Astrocyte of the hippocampus (primary cell): ENCODE data around the gene DDAH2.

Experiments used
- DNase-seq: peaks from one replicate; pipeline ENCODE4 v3.0.0; 2011; ENCODE audit warnings: low read depth, low spot score

DDAH2 gene

DNA sequence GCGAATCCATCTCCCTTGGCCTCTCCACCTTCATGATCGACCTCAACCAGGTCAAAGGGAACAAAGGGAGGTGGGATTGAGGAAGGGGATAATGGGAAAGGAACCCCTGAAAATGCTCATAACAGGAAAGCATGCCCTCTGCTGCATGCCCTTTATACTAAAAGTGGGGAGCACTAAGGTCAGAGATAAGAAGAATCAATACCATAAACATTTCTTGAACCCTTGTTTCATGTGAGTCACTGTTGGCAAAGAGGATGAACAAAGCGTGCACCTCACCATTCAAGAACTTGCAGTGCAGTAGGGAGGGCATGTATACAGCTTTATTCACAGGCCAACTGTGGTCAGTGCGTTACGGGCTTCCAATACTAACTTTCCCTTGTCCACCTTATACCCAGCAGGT, 31.7 kb upstream of the DDAH2 start:
- DNase-seq = no peak

DNA sequence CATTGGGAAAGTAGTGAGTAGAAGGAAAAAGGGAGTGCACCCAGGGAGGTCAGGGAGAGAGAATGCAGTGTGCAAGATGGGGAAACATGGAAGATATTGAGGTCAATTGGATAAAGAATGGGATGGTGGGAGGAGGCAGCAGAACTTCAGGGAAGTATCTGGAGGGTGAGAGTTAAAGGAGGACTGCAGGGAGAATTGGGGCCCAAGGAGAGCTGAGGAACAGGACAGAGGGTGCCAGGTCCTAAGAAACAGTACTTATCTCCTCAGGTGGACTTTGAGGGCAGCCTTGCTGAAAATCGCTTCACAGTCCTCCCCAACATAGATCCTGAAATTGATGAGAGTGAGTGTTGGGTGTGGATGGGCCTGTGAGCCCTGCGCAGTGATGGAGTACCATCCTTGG, 29.2 kb upstream of the DDAH2 start:
- no peak for DNase-seq

DNA sequence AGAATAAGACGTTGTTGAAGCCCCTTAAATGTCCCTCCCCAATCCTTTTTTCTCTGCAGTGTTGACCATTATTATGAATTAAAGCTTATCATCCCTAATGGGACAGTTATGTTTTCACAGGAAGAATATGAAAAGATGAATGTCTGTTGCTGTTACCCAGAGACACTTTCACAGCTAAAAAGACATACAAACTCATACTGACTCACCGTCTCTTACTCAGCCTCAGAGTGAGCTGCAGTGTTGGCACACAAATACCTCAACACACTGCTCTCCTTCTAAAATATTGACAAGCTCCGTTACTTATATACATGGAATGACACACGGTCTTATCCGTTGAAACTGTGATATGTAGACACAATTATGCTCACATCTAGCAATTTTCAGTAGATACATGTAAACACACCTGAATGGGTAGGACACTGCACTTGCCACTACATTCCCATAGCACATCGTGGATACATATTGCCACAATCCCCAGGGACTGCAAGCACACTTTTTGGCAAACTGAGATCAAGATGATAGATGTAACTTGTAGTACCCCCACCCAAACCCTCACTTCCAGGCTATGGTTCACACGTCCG, 23.7 kb upstream of the DDAH2 start:
- DNase-seq = peak; percentile 65

DNA sequence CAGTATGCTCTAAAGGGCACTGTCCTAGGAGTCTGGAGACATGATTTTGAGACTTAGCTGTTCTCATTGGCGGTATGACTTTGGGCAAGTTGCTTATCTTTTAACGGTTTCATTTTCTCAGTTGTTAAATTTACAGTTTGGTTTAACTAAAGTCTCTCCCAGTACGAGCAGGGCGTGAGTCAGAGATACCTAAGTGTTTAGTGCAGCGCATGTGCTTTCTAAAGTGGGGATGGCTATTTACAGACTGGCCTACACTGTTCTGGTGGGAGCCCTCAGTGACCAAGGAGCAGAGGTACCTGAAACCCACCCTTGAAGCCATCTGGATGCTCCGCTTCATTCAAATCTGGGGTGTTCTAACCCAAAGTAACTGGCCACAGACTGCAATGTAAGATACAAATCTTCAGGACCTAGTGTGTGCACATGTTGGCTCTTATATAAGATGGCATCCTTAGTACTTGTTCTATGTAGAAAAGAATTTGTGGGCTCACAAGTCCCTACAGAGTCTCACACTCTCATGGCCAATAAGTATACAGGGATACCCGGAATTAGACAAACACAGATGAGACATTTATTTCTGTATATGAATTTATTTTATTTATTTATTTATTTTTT, 21.4 kb upstream of the DDAH2 start:
- DNase-seq = peak; percentile 43

DNA sequence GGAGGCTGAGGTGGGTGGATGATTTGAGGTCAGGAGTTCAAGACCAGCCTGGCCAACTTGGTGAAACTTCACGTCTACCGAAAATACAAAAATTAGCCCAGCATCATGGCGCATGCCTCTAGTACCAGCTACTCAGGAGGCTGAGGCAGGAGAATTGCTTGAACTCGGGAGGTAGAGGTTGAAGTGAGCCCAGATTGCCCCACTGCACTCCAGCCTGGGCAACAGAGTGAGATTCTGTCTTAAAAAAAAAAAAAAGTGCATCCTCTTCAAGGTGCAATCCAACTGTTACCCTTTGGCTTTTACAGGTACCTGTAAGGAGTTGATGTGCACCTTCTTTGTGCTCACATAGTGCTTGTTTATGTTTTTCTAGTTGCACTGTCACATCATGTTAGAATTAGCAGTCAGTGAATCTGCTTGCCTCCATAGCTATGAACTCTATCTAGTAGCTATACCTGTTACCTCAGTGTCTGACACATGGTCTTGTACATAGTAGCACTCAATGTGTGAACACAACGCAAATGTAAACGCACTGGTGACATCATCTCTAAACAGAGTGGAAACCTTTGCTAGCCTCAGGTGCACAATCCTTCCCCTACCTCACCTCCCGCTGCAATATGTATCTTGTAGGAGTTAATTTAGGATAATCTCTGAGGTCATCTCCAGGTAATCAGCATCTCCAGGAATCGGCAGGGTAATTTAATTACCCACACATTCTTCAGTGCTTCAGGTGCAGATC, 20.4 kb upstream of the DDAH2 start:
- DNase-seq = no peak

DNA sequence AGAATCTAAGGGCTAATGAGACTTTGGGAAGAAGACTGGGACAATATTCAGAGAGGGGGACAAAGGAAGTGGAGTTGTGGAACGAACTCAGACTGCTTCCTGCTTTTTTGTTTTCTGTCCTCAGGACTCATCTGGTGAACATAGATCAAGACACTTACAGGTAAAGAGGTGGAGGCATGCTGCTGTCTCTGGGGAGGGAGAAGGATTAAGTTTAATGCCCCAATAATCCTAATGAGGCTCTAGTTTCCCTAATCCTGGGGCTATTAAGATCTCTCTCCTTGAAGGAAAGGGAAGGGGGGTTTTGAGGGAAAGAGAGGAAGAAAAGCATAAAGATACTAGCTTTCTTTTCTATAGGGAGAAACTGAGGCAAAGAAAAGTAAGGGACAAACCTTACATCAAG, 15.3 kb upstream of the DDAH2 start:
- no peak for DNase-seq

DNA sequence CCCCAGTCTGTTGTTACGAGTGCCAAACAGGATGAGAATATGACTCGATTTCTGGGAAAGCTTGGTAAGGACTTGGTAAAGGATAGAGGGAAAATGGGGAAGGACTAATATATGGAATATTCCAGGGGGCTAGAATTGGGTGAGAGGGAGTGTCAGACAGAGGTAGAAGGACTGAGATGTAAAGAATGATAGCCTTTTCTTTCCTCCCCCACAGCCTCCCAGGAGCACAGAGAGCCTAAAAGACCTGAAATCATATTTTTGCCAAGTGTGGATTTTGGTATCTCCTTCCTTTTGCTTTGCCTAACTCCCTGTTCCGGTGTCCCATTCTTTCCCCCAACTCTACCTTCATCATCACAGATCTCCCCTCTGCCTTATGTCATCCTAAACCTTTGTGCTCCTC, 13.8 kb upstream of the DDAH2 start:
- DNase-seq = no peak

DNA sequence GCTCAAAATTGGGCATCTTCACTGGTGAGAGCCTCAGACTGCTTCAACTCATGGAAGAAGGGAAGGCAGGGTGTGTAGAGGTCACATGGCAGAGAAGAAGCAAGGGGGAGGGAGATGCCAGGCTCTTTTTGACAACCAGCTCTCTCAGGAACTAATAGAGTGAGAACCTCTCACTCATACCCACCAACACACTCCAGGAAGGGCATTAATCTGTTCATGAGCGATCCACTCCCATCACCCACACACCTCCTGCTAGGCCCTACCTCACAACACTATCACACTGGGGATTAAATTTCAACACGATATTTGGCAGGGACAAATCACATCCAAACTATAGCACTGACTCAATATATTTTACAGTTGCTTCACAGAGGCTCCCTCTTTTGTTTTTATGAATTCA, 12.7 kb upstream of the DDAH2 start:
- no peak for DNase-seq

DNA sequence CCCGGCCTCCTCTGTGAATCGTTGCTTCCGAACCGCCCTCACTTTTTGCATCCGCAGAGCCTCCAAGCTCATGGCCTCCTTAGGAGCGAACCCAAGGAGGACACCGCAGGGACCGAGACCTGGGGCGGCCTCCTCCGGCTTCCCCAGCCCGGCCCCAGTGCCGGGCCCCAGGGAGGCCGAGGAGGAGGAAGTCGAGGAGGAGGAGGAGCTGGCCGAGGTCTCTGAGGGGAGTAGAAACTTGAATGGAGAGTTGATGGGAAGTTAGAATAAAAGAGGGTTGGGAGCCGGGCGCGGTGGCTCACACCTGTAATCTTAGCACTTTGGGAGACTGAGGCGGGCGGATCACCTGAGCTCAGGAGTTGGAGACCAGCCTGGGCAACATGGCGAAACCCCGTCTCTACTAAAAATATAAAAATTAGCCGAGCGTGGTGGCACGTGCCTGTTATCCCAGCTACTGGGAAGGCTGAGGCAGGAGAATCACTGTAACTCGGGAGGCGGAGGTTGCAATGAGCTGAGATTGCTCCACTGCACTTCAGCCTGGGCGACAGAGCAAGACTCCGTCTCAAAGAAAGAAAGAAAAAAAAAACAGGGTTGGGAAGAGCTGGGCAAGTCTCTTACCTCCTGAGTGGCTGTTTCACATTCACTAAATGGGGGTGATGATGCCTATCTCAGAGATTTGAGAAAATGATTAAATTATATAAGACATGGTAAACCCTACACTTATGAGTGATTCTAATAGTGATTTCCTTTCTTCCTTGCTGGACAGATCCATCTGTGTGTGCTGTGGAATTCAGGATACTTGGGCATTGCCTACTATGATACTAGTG, 11.5 kb upstream of the DDAH2 start:
- no peak for DNase-seq

DNA sequence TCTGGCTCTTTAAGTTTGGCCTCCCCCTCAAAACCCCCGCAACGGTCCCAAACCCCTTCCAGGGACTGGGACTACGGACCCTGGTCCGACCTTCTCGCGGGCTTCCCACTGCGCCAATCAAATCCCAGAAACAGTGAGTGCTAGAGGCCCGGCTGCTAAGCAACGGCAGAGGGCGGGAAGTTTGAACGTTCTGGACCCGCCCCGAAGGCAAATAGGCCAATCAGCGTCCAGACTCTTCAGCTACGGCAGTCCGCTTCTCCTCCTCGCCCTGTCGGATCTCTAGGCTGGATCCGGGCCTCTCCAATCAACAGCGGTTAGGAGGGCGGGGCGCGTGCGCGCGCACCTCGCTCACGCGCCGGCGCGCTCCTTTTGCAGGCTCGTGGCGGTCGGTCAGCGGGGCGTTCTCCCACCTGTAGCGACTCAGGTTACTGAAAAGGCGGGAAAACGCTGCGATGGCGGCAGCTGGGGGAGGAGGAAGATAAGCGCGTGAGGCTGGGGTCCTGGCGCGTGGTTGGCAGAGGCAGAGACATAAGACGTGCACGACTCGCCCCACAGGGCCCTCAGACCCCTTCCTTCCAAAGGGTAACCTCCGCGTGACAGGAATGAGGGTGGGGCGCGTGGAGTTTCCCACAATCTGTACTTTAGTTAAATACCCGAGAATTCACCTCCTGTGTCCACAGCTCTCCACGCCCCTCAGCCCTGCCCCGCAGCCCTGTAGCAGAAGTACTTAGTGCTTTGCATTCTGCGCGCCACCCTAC, 10.7 kb upstream of the DDAH2 start, which contains the start of gene MSH5:
Gene MSH5, plus strand, starts transcription at position 367 of the 758 bp plus-strand sequence. CDS start 462 bp downstream, outside the sequence.
- DNase-seq = peak; percentile 100

DNA sequence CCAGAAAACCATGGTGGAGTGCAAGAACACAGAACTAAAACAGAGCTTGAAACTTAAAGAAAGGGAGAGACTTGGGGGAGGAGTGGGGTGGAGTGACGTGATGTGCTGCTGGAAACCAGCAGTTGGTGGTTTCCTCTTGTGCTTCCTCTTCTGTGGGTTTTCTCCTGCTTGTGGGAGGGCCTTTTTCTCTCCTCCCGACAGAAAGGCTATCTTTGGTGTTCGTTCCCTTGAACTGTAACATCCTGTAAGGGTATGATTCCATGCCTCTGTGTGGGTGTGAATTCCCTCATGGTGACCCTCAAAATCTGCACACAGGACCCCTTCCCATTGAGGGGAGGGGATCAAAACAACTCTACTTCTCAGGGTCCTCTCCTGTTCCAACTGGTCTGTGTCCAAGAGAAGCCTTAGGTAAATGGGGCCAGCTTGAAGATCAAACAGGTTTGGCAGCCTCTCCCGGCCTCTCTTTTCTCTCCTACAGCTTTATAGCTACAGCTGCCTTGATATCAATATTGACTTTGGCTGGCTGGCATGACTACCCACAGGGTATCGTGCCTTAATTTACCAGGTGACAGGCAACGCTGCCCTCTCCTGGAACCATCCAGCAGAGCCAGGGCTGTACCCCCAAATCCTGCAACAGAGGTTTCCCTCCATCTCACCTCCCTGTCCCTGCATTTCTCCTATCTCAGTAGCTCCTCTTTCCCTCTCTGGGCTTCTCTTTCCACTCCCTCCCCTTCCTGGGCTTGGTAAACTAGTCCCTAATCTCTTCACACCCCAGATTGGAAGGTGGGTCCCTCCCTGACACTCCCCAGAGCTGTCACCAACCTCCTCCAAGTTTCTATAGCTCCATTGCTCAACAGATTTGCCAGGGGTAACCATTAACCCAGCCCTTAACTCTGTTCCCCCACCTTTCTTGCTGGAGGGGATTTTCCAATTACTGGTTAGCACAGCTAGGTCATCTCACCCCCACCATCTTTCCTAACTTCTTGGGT, 9.2 kb upstream of the DDAH2 start:
- DNase-seq = peak; percentile 75

DNA sequence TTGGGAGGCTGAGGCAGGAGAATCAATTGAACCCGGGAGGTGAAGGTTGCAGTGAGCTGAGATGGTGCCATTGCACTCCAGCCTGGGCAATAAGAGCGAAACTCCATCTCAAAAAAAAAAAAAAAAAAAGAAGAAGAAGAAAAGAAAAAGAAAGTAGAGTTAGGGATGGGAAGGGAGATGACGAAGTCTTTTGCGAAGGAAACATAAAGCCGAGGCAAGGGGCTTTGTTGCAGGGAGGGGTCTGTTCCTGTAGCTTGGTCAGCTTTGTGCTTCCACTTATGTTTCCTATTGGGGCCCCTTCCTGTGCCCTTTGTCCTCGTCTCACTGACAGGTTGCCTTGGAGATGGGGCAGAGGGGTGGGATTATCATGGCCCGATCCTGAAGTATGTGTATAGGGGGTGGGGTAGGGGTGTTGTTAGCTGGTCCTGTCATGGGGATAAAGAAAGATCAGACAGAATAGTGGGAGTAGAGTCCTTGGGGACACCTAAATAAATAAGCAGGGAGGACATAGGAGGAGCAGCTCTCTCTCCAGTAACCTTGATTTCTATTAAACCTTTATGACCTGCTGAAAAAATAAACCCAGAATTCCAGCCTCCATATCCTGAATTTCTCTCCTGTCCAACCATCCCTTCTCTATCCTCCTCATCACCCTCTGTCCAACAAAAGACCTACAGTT, 8.4 kb upstream of the DDAH2 start:
- DNase-seq = no peak

DNA sequence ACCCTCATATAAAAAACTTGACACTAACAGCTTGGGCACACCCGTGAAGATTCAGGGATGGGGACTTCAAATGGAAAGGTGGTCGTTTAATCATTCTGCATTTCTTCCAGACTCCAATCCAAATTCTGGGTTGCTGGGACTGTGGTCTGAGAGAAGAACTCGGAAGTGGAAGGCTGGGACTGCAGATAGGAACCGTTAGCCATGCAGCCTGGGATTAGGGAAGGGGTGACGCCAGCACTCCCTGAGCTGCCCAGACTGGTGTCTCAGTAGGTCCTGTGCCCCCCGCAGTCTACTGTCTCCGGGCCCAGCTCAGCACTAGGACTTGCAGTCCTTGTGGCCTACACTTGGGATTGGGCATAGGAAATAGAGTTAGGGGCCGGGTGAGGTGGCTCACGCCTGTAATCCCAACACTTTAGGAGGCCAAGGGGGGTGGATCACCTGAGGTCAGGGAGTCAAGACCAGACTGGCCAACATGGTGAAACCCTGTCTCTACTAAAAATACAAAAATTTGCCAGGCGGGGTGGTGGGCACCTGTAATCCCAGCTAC, 7.7 kb upstream of the DDAH2 start:
- no peak for DNase-seq

DNA sequence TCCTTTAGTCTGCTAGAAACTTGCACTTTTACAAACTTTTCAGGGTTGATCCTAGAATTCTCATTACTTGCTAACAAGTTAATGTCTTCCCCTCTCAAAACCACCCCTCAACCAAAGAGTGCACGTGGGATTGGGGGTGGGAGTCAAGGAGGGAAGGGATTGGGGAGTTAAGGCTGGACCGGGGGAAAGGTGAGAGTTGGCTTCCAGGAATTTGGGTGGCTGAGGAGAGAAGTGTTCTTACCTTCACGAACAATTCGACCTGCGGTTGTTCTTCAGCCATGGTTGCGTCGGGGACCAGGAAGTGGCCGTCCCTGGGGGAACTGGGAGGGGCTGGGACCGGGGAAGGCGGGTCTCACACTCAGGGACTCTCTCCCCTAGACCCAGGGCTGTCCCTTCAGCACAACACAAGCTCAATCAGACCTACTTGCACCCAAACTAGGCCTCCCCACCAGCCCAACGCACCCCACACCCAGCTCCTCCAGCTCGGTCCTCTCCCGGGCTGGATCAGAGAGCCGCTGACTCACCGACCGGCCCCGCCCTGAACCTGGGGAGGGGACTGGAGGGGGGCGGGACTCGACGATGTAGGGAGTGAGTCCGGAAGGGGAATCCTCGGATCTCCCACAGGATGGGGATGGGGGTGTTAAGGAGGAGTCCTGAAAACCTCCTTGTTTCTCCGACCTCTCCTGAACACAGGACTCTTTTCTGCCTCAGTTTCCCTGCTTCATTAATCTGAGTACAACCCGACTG, 7.1 kb upstream of the DDAH2 start, which contains the start of gene CLIC1:
Gene CLIC1, minus strand, starts transcription at position 510 of the 747 bp plus-strand sequence. Its CDS starts 230 bp downstream, at position 280.
- DNase-seq = peak; percentile 92

DNA sequence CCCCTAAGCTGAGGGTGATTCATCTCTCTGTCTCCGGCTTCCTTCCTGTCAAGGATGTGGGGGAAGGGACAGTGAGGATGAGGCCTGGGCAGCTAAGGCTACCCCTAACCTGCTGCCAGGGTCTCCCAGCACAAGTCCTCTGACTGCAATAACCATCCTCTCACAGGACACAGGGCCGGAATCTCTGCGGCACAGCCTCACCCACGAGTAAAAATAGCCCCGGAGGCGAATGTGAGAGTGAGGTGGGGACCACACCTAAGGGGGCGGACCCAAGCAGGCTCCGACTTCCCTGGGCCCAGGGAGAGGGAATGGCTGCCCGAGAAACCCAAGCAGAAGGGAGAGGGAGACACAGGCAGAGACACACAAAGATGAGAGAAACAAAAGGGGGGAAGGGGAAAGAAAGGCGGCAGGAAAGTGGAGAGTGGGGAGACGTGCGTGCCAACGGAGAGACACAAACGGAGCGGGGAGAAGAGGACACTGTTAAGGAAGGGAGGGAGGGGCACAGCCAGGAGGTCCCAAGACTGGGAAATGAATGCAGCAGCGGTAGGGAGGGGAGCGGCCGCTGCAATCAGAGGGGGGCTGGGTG, 5.8 kb upstream of the DDAH2 start:
- peak; percentile 78 for DNase-seq

DNA sequence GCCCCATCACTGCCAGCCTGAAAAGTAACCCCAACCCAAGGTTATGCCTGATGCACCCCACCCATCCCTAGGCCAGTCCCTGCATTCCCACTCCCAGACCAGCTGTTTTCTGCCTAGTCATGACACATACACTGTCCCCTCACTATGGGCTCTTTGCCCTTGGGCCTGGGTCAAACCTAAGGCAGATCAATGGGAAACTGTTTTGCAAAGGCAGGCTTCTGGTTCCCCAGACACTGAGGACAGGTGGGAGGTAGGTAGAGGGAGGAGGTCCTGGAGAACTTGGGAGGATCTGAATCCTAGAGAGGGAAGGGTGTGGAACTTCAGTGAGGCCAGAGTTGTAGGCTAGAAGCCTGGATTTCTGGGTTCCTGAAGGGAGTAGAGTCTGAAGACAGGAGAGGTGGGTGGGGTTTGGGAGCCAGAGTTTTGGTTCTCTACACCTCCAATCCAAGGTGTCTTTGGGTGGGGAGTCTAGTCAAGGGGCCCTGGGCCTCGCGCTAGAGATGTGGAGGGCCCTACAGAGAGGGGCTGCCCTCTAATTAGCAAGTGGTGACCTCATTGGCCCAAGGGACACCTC, 5.2 kb upstream of the DDAH2 start:
- no peak for DNase-seq

DNA sequence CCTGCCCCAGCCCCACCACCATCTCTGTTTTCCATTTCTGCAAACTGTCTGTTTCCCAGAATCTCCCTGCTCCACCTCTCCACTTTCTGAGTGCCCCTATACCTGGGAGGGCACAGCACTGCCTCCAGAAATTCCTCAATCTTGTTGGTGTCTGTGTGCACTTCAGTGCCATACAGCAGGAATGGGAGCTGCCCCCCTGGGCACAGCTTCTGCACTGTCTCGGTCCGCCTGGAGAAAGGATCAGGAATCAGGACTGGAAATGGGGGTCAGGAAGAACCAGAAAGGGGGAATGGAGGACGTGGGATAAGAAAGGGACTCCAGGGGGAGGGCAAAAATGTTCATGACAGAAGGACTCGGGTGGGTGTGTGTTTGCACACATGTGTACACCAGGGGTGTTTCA, 4.6 kb upstream of the DDAH2 start:
- DNase-seq = no peak

DNA sequence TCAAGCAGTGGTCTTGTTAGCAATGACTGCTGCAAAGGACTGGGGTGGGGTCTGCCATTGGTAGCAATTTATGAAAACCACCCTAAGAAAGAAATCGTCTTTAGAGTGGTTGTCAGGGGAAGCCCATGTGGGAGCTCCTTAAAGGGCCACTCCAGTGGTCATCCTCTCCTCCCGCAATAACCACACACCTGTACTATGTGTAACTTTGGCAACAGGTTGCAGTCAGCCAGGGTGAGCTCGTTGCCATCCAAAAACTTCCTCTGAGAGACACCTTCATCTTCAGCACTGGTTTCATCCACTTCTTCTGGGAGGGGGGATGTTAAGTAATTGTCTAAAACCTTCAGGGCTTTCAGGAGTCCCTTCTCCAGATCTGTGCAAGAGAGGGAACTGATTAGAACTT, 2.9 kb upstream of the DDAH2 start:
- DNase-seq = no peak
